ENCODE measurements around the gene GAS7.

GAS7 gene

DNA sequence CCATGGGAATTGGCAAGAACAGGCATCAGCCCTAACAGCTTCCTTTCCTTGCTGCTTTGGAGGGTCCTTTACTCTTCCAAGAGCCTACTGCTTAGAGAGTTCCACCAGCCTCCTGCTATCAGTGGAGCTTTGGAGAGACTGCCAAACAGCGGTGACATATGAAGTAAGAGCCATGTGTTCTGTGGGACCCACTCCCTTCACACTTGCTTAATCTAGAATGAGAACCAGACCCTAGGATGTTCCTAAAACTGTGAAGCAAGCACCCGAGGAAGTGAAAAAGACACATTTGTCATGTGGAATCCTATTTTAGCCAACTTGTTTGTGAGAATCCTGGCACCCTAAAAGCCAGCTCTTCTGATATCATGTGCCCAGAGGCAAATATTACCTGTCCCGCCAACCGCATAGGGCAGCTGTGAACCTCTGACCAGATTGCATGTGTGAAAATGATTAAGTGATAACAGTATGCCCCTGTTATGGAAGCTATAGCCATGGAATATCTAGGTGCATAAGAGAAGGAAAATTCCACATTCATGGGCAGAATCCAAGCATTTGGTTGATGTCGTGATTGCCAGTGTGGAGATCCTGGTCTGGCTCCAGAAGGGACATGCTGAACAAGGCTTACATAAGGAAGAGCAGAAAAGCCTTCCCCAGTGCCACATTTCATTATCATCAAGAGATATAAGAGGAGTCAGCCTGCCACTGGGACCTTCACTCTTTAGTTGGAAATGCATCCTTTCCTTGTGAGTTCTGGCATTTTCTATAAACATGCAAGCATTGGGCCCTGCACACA lies 312.1 kb downstream of the GAS7 start:
- no peak for DNase-seq (ENCODE audit: low spot score)

DNA sequence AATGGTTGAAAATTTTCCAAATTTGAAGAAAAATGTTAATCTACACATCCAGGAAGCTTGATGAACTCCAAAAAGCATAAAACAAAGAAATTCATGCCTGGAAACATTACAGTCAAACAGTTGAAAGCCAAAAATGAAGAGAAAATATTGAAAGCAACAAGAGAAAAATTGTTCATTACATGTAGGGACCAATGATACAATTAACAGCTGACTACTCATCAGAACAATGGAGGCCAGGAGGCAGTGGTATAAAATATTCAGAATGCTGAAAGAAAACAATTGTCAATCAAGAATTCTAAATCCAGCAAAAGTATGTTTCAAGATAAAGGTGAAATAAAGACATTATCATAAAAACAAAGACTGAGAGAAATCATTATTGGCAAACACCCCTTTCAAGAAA lies 315.0 kb downstream of the GAS7 start:
- DNase-seq (ENCODE audit: low spot score): no peak

DNA sequence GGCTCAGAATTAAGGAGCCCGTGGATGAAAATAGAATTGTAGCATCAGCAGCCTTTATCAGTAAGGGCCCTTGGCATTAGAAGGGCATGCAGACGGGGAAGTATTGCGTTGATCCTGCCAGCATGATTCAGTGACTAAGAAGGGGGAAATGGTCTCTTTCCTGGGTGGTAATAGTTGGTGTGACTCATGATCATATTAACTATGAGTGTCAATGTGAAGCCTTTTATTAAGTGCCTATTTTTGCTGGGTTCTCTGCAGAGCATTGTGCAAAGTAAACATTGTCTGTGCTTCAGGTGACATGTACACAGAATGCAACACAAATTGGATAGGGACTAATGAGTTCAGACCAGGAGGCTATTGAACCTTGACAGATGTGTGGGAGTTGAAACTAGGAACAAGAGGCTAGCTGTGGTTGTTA lies 317.8 kb downstream of the GAS7 start:
- no peak for DNase-seq (ENCODE audit: low spot score)

DNA sequence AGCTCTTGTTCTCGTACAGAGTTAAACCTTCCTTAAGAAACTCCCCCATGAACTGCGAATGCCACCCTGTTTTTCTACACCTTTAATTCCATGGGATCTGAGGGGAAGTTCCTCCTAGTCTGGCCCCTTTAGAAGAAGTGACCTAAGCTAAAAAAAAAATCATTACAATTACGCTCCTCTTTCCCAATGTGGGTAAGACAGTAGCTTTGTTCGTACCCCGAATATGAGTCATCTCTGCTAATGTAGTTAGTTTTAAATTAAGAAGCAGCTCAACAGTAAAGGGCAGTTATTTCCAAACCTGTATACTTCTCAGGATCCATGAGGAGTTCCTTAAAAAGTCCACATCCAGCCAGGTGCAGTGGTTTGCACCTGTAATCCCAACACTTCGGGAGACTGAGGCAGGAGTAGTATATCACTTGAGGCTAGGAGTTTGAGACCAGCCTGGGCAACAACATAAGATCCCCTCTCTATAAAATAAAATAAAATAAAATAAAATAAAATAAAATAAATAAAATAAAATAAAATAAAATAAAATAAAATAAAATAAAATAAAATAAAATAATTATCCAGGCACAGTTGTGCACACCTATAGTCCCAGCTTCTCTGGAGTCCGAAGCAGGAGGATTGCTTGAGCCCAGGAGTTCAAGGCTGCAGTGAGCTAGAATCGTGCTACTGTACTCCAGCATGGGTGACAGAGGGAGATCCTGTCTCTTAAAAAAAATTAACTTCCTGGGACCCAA lies 319.4 kb downstream of the GAS7 start:
- no peak for DNase-seq (ENCODE audit: low spot score)

DNA sequence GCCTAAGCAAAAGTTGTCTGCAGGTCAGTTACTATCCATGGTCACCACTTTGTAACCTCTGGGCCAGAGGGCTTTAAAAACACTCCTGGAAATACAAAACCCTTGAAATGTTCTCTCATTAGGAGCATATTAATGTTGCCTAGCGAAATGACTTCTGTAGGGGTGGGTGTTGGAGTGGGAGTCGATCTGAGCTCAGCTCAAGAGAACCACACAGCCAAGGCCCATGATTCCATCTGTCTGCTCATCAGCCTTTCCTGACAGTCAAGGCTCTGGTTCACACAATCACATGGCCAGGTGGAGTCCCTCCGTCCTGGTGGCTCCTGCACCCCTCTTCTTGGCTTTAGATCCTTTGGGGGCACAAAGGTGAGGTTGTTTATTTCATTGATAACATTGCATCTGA lies 320.1 kb downstream of the GAS7 start:
- no peak for DNase-seq (ENCODE audit: low spot score)

DNA sequence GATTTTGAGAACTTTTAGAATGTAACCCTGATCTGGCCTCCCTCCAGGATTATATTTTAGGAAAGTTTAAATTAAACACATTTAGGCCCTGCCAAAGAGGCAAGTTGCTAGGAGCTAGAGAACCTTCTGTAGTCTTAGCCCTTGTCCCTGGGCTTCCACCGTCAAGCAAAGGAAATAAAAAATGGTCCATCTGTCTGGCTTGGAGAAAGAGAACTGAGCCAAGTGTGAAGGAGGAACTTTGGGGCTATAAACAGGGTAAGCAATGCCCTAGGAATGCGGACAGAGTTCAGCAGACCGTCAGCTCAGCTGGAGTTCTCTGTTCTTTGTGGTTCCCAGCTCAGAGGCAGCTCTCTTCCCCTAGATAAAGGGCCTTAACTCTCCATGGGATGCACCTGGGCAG lies 323.0 kb downstream of the GAS7 start:
- DNase-seq (ENCODE audit: low spot score): no peak

DNA sequence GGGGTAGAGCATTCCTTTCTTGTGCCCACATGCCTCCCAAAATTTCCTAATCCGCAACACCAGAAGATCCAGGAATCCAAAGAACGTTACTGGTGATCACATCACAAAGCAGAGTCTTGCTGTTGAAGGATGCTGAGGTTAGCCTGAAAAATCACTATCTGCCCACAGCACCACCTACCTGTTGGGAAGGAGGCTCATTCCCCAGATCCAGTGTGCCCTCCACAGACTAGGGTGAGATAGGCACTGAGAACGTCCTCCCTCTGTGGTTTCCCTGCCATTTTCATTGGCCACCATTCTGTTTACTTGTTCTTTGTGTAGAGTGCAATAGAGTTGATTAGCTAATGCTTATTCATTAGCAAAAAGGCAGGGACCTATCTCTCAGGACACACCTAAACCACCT lies 323.7 kb downstream of the GAS7 start:
- DNase-seq (ENCODE audit: low spot score): no peak

DNA sequence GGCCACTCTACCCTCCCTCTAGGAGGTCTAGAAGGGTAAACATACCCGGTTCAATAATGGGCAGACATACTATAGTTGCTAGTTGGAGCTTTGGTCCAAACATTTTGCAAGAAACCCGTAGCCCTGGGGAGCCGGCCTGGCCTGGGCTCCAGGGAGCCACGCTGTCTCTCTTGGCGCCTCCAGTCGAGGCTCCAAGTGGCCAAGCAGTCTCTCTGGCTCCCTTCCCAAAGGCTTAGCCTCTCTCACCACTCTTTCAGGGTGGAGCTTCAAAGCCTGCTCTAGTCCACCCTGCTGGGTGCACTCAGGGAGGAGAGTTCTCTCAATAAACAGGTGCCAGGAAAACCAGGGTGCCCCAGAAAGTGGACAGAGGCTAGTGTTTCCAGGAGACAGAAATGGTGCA lies 325.6 kb downstream of the GAS7 start:
- DNase-seq (ENCODE audit: low spot score): no peak

DNA sequence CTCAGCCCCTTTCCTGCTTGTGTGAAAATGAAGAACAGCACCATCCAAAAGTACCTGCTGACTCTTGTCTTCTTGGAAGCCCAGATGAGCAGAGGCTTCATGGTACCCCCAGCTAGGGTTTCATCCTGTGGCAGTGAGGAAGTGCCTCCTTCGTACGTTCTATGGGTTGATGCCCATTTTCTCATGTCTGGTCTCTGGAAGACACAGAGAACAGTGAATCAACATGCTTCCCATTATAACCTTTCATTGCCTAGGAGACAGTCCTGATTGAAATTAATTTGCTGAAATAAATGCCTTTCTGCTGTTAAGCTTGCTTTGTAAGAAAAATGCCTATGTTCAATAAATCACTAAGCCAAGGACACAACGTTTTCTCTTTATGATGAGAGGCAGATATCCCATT lies 329.9 kb downstream of the GAS7 start:
- DNase-seq (ENCODE audit: low spot score): no peak

DNA sequence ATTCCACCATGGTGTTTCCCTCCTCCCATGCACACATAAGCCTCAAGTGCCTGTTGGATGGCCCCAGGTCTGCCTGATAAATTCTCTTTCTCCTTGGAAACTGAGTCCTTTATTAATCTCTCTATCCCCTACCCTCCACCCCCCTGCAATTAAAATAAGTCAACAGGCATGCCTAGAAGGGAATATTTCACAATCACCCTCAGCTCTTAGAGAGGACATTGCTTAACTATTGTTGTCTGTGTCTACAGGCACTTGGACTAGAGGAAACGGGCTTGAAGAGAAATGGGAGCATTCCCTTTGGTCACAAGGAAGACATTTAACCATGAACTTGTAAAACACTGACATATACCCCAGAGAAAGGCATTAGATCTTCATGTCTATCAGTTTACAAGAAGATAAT lies 332.8 kb downstream of the GAS7 start:
- no peak for DNase-seq (ENCODE audit: low spot score)

DNA sequence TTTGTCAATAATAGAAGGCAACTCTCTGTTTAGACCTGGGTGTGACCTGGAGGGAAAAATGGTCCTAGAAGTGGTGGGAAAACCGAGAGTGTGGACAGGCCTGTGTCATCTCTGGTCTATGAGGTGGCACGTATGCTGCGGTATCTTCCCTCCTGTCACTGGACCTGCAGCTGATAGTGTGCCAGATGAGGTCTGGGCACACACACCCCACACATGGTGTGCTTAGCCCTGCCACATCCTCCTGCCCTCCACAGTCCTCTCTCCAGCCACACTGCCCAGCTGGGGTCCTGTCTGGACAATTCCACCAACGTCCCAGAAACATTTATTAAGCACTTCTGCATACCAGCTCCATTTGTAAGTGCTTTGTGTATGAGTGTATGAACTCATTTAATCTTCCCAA lies 335.5 kb downstream of the GAS7 start:
- no peak for DNase-seq (ENCODE audit: low spot score)

DNA sequence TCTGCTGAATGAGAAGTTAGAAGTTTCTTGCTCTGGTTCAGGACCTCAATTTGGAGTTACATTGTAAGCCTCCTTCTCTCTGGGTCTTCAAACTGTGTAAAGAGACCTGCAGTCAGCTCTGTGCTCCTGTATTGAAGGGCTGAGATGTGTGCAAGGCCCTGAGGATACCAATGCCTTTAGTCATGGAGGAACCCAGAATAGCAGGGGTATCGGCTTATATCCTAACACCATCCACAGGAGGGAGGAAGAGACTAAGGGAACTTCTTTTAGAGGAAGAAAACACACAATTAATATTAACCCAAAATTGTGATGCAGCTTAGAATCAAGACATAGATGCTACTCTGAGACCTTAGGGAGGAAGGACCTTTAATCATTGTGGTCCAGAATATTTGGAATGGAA lies 336.2 kb downstream of the GAS7 start:
- no peak for DNase-seq (ENCODE audit: low spot score)

DNA sequence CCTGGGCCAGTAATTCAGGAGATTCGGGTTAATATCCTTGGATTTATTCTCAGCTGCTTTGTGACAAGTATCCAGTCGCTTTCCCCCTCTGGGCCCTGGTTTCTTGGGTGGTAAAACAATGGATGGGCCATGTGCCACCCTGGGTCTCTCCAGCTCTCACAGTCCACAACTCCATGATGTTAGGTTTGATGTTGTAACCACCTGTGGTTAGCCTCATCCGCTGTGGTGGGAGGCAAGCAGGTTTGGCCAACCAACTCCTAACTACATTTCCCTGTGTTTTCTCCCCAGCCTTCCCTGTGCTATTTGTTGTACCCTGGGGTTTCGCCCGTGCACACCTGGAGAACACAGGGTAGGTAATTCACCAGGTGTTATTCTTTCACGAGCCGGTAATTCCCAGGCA lies 337.6 kb downstream of the GAS7 start:
- no peak for DNase-seq (ENCODE audit: low spot score)
